Gastroesophageal sphincter (tissue), 4 donors: ENCODE measurements around the gene FBXO3. TPM values are rescaled to one million over a fixed set of nuclear protein-coding genes. Genes with fewer than 3 reads are reported as not detected.

ENCODE experiments used
- ATAC-seq: fragments of 150-250 bp; one replicate; pipeline ENCODE4 v1.9.1; 2016; ENCODE audit warnings: mild to moderate bottlenecking, moderate library complexity
- H3K27ac ChIP-seq, 4 donors: fragments of 200-600 bp; sonication (generic) in 3 of 4; 1 replicate in 3 of 4; 2 replicates in 1 of 4; pipeline ENCODE4 v1.5.1; 2016 to 2019
- H3K27me3 ChIP-seq: fragments of 200-600 bp; sonication (generic); one replicate; pipeline ENCODE4 v1.5.1; 2019
- H3K36me3 ChIP-seq, 2 donors: fragments of 200-600 bp; sonication (generic); one replicate each; pipeline ENCODE4 v1.5.1; 2019; ENCODE audit warnings: control low read depth in 1 of 2
- H3K4me1 ChIP-seq, 3 donors: fragments of 200-600 bp; sonication (generic); 1 replicate in 2 of 3; 2 replicates in 1 of 3; pipeline ENCODE4 v1.5.1; 2016 to 2019; ENCODE audit warnings: control low read depth in 2 of 3
- H3K4me3 ChIP-seq, 2 donors: fragments of 200-600 bp; sonication (generic); one replicate each; pipeline ENCODE4 v1.5.1; 2019; ENCODE audit warnings: mild to moderate bottlenecking in 1 of 2, moderate library complexity in 1 of 2
- H3K9me3 ChIP-seq, 3 donors: fragments of 200-600 bp; sonication (generic); one replicate each; pipeline ENCODE4 v1.5.1; 2017 to 2019; ENCODE audit warnings: control low read depth in 2 of 3
- EP300 ChIP-seq: sonication (generic); formaldehyde crosslinking; IDR thresholded peaks from one replicate; pipeline ENCODE4 v1.6.1; 2017; ENCODE audit warnings: antibody characterized with exemption, mild to moderate bottlenecking
- POLR2A ChIP-seq, 2 donors: fragments of 450-650 bp; IDR thresholded peaks; one replicate each; pipeline ENCODE4 v1.6.1; 2017; ENCODE audit warnings: antibody characterized with exemption in 2 of 2, mild to moderate bottlenecking in 2 of 2, moderate library complexity in 1 of 2
- POLR2AphosphoS5 ChIP-seq: sonication (generic); formaldehyde crosslinking; IDR thresholded peaks from one replicate; pipeline ENCODE4 v1.6.1; 2017; ENCODE audit warnings: antibody characterized with exemption
- WGBS, 2 donors: methylation state at CpG; one replicate each; pipeline ENCODE4 v1.1.5; 2018; ENCODE audit warnings: low coverage in 1 of 2; 5-methylcytosine and 5-hydroxymethylcytosine counted together
- total RNA-seq, 4 donors: library from RNA; depleted of rRNA; stranded (reverse); fragments of >200 nt; gene quantifications; one replicate each; pipeline ENCODE4 v1.1.0, GENCODE V29; 2016
- TF ChIP-seq, protein P1 (sequence below), 4 experiments: fragments of 200-600 bp in 2 of 4; fragments of 450-650 bp in 2 of 4; sonication (generic) in 1 of 4; IDR thresholded peaks; one replicate each; pipeline ENCODE4 v1.5.1; 2017 to 2019; ENCODE audit warnings: antibody characterized with exemption in 4 of 4, mild to moderate bottlenecking in 2 of 4, moderate library complexity in 2 of 4

Gene FBXO3
- total RNA-seq, 4 donors from 2014 or later, result 38.8 to 81.4 (median 55.7) TPM

DNA sequence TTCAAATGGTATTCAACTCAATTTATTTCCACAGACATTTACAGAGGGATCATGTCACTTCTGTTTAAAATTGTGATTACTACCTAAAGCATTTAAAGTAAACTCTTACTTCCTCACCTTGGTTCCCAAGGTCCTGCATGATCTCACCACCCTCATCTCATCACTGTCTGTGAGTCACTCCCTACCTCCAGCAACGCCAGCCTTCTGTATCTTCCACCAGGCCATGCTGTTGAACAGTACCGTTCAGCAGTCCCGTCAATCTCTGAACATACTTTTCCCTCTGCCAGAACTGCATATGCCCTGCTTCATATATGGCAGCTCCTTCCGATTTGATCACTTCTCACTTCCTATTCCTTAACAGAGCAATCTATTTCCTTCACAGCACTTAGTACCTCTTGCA is 2.0 kb downstream of the FBXO3 start:
- Histone ChIP-seq H3K27me3 (no peaks in the 10 kb centered on the region), H3K4me3 (no peak overlapping the region), H3K4me1 (peaks cover 0 to 59% (median 19%) of the 10 kb centered on the region in 3 donors), H3K9me3 (no peaks in the 10 kb centered on the region), H3K27ac (no peak overlapping the region), H3K36me3 (peaks cover 0 to 30% of the 10 kb centered on the region in 2 donors)
- TF ChIP-seq POLR2A (IDR thresholded peaks at IDR 0.05) (no peak), POLR2AphosphoS5 (no peak), EP300 (no peak)
- TF ChIP-seq, protein P1, sequence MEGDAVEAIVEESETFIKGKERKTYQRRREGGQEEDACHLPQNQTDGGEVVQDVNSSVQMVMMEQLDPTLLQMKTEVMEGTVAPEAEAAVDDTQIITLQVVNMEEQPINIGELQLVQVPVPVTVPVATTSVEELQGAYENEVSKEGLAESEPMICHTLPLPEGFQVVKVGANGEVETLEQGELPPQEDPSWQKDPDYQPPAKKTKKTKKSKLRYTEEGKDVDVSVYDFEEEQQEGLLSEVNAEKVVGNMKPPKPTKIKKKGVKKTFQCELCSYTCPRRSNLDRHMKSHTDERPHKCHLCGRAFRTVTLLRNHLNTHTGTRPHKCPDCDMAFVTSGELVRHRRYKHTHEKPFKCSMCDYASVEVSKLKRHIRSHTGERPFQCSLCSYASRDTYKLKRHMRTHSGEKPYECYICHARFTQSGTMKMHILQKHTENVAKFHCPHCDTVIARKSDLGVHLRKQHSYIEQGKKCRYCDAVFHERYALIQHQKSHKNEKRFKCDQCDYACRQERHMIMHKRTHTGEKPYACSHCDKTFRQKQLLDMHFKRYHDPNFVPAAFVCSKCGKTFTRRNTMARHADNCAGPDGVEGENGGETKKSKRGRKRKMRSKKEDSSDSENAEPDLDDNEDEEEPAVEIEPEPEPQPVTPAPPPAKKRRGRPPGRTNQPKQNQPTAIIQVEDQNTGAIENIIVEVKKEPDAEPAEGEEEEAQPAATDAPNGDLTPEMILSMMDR (IDR thresholded peaks at IDR 0.05), result no peak
- no peak for ATAC-seq
- 52 to 69% methylated on average over 4 of the region's 4 CpGs for WGBS, 2 donors

DNA sequence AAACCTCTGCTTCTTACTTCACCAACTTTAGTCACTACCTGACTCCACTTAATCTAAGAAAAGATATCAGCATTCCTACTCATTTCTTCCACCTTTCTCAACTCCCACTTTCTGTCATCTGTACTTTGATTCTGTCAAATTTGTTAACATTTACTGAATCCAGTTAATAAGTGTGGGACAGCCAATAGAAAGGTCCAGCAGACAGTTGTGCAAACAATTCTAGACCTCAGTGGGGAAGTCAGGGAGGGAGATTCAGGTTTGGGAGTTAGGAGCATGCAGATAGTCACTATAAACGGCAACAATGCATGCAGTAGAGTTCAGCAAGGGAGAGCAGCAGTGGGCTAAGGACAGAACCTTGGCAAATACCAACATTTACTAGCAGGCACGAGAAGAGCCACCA is 4.1 kb downstream of the FBXO3 start:
- Histone ChIP-seq H3K4me1 (peaks cover 0 to 42% (median 11%) of the 10 kb centered on the region in 3 donors), H3K9me3 (no peaks in the 10 kb centered on the region), H3K27me3 (no peaks in the 10 kb centered on the region), H3K4me3 (no peak overlapping the region), H3K27ac (no peak overlapping the region), H3K36me3 (peaks cover 3 to 51% of the 10 kb centered on the region in 2 donors)
- no peak for ATAC-seq
- WGBS, 2 donors, result 41 to 61% methylated on average over 2 of the region's 2 CpGs
- TF ChIP-seq POLR2A (IDR thresholded peaks at IDR 0.05), result no peak
- no peak for TF ChIP-seq EP300
- no peak for TF ChIP-seq POLR2AphosphoS5
- TF ChIP-seq, protein P1 (IDR thresholded peaks at IDR 0.05), result no peak

DNA sequence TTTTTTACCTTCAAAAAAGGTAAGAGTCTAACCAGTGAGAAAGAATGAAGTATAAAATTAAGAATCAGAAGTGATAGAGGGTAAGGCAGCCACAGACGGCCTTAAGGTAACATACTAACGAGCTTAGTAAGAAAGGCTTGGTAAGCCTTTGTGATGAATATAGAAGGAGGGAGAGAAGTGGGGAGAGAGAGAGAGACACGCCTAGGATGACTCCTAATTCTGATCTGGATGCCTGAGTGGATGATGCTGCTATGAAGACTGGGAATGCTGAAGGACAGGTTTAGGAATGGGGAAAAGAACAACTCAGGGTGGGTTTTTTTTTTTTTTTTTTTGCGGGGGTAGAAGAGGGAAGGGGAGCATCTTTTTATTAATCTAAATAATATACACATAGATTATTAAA is 4.8 kb downstream of the FBXO3 start:
- ATAC-seq, result no peak
- Histone ChIP-seq H3K4me3 (no peak overlapping the region), H3K9me3 (no peaks in the 10 kb centered on the region), H3K36me3 (peaks cover 3 to 58% of the 10 kb centered on the region in 2 donors), H3K27me3 (no peaks in the 10 kb centered on the region), H3K27ac (no peak overlapping the region), H3K4me1 (peaks cover 0 to 37% (median 9%) of the 10 kb centered on the region in 3 donors)
- TF ChIP-seq POLR2AphosphoS5, result no peak
- TF ChIP-seq POLR2A (IDR thresholded peaks at IDR 0.05), result no peak
- TF ChIP-seq EP300, result no peak
- TF ChIP-seq, protein P1 (IDR thresholded peaks at IDR 0.05), result no peak
- WGBS, 2 donors, result 65 to 75% methylated on average over 4 of the region's 4 CpGs

DNA sequence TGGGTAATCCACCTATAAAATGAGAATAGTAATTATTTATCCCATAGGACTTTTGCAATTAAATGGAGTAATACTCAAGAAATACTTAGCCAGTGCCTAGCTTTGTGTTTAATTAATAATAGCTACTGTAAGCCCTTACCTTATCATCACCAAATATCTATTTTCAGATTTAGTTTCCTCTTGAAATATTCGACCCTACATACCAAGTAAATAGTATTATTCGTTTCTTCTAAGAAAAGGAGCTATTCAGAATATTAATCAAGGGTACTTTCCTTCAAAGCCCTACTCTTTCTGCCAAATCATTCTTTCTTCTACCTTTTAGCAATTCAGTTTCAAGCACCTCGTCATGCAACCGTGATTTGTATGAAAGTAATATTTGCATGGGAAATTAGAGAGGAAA is 6.7 kb downstream of the FBXO3 start:
- Histone ChIP-seq H3K4me1 (peaks cover 0 to 27% (median 3%) of the 10 kb centered on the region in 3 donors), H3K27me3 (no peaks in the 10 kb centered on the region), H3K36me3 (peaks cover 3 to 77% of the 10 kb centered on the region in 2 donors), H3K4me3 (no peak overlapping the region), H3K9me3 (peaks cover 0 to 6% (median 0%) of the 10 kb centered on the region in 3 donors), H3K27ac (no peak overlapping the region)
- no peak for ATAC-seq
- TF ChIP-seq POLR2AphosphoS5, result no peak
- no peak for TF ChIP-seq EP300
- no peak for TF ChIP-seq POLR2A (IDR thresholded peaks at IDR 0.05)
- TF ChIP-seq, protein P1 (IDR thresholded peaks at IDR 0.05), result no peak
- 67 to 78% methylated on average over 4 of the region's 4 CpGs for WGBS, 2 donors

DNA sequence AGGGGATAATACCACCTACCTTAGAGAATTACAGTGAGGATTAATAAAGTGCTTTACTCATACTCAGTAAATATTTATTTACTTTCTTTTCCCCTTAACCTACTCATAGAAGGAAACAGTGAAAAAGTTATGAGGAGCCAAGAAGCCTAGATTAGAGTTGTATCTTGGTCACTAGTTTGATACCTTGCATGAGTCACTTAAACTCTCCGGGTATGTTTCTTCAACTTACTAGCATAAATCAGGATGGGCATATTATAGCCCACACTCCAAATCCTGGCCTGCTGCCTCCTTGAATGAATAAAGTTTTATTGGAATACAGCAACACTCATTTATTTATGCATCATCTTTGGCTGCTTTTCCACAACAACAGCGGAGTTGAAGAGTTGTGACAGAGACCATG is 8.2 kb downstream of the FBXO3 start:
- Histone ChIP-seq H3K9me3 (peaks cover 0 to 6% (median 0%) of the 10 kb centered on the region in 3 donors), H3K27me3 (no peaks in the 10 kb centered on the region), H3K4me1 (peaks cover 0 to 12% (median 0%) of the 10 kb centered on the region in 3 donors), H3K4me3 (no peak overlapping the region), H3K36me3 (peaks cover 3 to 90% of the 10 kb centered on the region in 2 donors), H3K27ac (no peak overlapping the region)
- TF ChIP-seq, protein P1 (IDR thresholded peaks at IDR 0.05), result no peak
- TF ChIP-seq EP300, result no peak
- no peak for TF ChIP-seq POLR2AphosphoS5
- no peak for TF ChIP-seq POLR2A (IDR thresholded peaks at IDR 0.05)
- no peak for ATAC-seq
- WGBS, 2 donors, result 68 to 81% methylated on average over 2 of the region's 2 CpGs
